Fibroblast of villous mesenchyme (primary cell): Measurements from ENCODE around the gene GRIK1. TPM values are rescaled to one million over a fixed set of nuclear protein-coding genes. Genes with fewer than 3 reads are reported as not detected.

Experiments used
- DNase-seq: peaks from one replicate; pipeline ENCODE4 v3.0.0-alpha.2; 2010; ENCODE audit warnings: low read depth
- H3K4me3 ChIP-seq: 2 replicates; pipeline ENCODE4 v1.5.1; 2011; ENCODE audit warnings: low read depth, mild to moderate bottlenecking, low read length
- total RNA-seq: library from RNA; depleted of rRNA; stranded (reverse); fragments of >200 nt; gene quantifications from 2 replicates; pipeline ENCODE4 v1.2.3, GENCODE V29; 2012
- TF ChIP-seq, protein P1 (sequence below): IDR thresholded peaks from 2 replicates; pipeline ENCODE4 v1.5.1; 2012; ENCODE audit warnings: low read depth, mild to moderate bottlenecking, low read length; ENCODE audit not compliant: insufficient read depth

GRIK1 gene
- total RNA-seq, 1 donor: under 0.01 TPM

DNA sequence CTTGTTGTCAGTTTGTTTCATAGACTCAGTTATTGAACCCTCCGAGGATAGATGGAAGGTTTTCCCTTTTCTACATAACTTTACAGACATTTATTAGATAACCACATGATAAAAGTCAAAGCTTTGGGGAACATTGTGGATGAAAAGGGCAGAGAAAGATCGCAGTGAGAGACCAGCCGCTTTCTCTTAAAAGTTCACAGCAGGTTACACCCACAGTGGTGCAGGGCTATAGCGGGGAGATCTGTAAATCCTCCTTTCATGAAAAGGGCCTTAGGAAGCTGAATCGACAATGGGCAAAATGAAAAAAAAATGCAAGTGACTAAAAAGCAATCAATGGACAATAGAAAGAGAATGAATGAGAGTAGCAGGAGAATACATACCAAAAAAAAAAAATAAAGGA, 218.6 kb downstream of the GRIK1 start:
- no peak for DNase-seq
- H3K4me3 ChIP-seq: no peak overlapping the region
- TF ChIP-seq, protein P1, sequence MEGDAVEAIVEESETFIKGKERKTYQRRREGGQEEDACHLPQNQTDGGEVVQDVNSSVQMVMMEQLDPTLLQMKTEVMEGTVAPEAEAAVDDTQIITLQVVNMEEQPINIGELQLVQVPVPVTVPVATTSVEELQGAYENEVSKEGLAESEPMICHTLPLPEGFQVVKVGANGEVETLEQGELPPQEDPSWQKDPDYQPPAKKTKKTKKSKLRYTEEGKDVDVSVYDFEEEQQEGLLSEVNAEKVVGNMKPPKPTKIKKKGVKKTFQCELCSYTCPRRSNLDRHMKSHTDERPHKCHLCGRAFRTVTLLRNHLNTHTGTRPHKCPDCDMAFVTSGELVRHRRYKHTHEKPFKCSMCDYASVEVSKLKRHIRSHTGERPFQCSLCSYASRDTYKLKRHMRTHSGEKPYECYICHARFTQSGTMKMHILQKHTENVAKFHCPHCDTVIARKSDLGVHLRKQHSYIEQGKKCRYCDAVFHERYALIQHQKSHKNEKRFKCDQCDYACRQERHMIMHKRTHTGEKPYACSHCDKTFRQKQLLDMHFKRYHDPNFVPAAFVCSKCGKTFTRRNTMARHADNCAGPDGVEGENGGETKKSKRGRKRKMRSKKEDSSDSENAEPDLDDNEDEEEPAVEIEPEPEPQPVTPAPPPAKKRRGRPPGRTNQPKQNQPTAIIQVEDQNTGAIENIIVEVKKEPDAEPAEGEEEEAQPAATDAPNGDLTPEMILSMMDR: no peak

DNA sequence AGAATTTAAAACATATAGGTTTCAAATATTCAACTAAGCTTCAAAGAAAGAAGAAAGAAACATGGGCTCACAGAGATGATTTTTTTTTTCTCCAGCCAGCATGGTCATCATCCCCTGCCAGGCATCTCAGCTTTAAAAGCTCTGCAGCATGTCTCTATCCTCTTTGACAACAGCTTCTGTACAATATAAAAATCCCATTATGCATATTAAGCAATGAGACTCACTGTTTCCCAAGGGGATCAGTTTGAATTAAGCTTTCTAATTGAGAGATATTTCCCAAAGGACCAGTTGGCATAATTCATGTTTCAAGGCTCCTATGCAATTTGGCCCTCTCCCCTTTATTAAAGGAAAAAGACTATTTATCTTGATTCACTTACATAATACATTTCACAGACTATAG, 220.3 kb downstream of the GRIK1 start:
- no peak for DNase-seq
- H3K4me3 ChIP-seq: no peak overlapping the region
- TF ChIP-seq, protein P1: no peak

DNA sequence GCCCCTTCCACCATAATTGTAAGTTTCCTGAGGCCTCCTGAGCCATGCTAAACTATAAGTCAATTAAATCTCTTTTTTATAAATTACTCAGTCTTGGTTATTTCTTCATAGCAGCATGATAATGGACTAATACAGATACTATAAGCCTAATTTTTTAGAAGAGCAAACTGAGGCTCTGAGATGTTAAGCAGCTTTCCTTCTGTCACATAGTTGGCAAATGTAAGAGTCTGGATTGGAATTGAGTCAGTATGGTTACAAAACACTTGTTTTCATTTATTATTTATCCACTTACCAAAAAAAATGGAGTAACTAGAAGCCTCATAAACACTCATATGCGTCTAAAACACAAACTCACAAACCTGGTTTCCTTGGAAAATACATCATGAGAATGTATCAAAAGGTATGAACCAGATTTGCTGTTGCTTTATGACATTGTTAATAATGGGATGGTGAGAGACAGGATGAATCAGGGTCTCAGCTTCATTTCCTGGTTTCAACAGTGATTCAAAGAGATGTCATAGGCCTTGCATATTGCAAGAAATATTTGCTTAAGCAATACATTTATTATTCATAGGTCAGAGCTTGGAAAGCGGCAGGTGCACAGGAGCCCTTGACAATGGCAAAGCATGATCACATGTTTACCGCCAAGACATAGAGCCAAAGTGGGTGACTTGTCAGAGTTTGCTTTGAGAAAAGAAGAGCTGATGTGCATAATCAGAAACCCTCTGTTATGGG, 221.5 kb downstream of the GRIK1 start:
- H3K4me3 ChIP-seq: no peak overlapping the region
- TF ChIP-seq, protein P1: no peak
- peak; percentile 61 for DNase-seq

DNA sequence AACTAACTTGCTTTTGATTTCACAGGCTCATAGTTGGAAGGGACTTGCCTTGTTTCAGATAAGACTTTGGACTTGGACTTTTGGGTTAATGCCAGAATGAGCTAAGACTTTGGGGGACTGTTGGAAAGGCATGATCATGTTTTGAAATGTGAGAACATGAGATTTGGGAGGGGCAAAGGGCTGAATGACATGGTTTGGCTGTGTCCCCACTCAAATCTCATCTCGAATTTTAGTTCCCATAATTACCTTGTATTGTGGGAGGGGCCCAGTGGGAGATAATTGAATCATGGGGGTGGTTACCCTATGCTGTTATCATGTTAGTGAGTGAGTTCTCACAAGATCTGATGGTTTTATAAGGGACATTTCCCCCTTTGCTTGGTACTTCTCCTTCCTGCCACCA, 222.1 kb downstream of the GRIK1 start:
- no peak overlapping the region for H3K4me3 ChIP-seq
- DNase-seq: no peak
- TF ChIP-seq, protein P1: no peak

DNA sequence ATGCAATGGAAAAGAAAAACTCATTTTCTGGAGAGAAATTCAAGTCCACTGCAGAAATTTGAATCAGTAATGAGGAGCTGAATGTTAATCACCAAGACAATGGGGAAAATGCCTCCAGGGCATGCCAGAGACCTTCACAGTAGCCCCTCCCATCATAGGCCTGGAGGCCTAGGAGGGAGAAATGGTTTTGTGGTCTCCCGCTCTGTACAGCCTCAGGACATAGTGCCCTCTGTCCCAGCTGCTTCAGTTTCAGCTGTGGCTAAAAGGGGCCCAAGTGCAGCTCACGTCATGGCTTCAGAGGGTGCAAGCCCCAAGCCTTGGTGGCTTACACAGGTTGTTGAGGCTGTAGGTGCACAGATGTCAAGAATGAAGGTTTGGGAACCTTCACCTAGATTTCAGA, 223.0 kb downstream of the GRIK1 start:
- DNase-seq: no peak
- TF ChIP-seq, protein P1: no peak
- no peak overlapping the region for H3K4me3 ChIP-seq

DNA sequence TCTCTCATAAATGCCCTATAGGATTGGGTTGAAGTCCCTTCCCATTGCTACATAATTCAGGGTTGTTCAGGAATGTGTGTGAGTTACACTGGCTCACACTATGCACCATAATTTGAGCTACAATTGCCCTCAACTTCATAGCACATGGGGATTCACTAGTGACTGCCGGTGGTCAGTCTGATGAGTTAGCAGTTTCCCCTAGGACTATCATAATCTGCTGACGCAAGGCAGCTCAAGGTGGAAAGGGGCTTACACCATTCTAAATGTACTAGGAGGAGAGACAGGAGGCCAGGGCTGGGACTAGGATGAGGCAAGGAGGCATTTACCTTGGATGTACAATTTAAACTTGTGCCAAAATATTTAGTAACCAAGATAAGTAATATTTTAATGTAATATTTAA, 224.7 kb downstream of the GRIK1 start:
- TF ChIP-seq, protein P1: no peak
- no peak for DNase-seq
- H3K4me3 ChIP-seq: no peak overlapping the region

DNA sequence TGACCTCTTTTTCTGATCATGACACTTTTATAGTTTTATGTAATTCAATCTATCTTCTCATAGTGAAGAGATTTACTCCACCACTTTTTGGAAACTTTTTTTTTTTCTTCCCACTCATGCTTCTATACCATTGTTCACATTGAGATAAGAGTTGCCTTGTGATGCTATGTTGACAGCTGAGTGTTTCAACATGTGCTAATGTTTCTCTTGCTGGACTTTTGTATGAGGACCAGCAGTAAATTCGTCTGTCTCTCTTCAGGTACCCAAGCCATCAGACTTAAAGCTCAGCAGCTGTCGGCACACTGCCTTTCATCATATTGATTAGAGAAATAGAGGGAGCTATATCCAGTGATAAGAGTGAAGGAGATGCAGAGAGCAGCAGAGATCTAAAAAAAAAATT, 227.0 kb downstream of the GRIK1 start:
- DNase-seq: no peak
- TF ChIP-seq, protein P1: no peak
- H3K4me3 ChIP-seq: no peak overlapping the region
